ENCODE data around the gene CACTIN.
A peak's percentile ranks its signal among the peaks of the same experiment; 100 is the strongest.
"Not testable (repeated sequence)": the region's sequence is repeated elsewhere in the genome, so short reads cannot be mapped to it uniquely, and the experiment has no call there.

CACTIN gene

DNA sequence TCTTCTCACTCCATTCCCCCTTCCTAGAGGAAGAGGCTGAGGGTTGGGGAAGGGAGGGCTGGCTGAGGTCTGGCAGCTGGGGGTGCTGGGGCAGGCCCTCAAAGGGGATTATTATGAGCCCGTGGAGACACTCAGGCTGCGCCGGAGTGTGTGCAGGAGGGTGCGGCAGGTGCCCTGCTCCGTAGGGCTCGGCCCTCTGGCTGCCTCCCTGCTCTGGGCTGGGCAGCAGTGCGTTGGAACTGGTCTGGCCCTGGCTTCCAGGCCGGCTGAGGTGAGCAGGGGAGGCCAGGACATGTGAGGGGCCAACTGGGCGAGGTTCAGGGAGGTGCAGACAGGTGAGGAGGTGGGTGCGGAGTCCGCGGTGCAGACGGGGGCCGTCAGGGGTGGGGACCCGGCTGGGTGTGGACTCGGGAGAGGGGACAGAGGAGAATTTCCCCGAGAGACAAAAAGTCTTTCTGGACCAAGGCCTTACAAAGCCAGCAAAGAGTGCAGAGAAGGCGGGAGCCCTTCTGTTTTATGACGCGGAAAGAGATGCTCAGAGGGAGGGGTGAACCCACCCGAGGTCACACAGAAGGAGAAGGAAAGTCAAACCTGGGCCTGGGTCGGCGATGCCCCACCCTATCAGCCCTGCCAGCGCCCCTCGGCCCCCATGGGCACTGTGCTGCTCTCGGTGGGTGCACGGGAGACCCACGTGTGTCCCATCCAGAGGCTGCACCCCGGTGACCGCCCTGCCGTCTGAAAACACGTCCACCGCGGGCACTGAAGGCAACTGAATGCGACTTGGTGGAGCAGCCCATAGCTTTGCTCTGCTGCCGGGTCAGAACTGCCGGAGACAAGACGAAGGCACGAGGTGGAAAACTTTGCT, 42.7 kb upstream of the CACTIN start:
- WGBS: 83% methylated on average over 39 of the region's 39 CpGs
- peaks cover 12% of the 10 kb centered on the region for H3K36me3 ChIP-seq (ENCODE audit: insufficient read depth, low read length)
- H3K9me3 ChIP-seq (ENCODE audit: insufficient read depth, low read depth, low read length): no peaks in the 10 kb centered on the region
- 0 out of 2 replicates have a peak overlapping the region, but pooled peaks have one; percentile 5 for H3K9ac ChIP-seq (ENCODE audit: low read depth, low read length)
- H3K4me3 ChIP-seq (ENCODE audit: low read length): no peak overlapping the region
- H3K4me1 ChIP-seq (ENCODE audit: insufficient read depth, low read length): peaks cover 22% of the 10 kb centered on the region; the same call in 1 of the 2 replicates
- H3K27ac ChIP-seq (ENCODE audit: low read depth, low read length): peak overlapping the region; percentile 45
- H3K27me3 ChIP-seq (ENCODE audit: insufficient read depth, low read length): no peaks in the 10 kb centered on the region

DNA sequence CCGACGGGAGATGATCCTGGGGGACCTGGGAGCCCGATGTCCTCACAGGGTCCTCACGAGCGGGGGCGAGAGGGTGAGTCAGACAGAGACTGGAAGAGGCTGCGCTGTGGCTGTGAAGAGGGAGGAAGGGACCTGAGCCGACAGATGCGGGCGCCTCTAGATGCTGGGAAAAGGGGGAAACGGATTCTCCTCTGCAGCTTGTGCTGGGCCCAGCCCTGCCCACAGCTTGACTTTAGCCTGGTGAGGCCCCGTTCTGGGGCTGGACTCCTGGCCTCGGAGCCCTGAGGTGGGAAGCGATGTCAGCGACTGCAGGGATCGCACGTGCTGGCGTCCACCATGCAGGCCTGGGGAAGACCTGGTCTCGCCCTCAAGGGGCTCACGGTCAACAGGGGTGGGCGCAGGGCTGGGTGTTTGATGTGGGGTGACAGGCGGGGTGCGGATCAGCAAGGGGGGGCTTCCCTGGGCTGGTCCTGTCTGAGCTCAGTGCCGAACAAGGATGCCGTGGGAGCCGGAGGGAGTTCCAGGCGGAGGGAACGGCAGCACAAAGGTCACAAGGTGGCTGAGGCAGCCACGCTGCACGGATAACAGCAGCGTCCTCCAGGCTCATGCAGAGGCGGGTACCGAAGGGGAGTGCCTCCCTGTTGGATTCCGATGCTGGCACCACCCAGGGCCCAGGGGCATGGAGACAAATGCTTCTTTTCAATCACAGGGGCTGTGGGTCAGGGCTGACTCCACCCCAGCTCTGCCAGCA, 41.9 kb upstream of the CACTIN start:
- H3K36me3 ChIP-seq (ENCODE audit: insufficient read depth, low read length): peaks cover 20% of the 10 kb centered on the region
- no peaks in the 10 kb centered on the region for H3K9me3 ChIP-seq (ENCODE audit: insufficient read depth, low read depth, low read length)
- H3K27ac ChIP-seq (ENCODE audit: low read depth, low read length): no peak overlapping the region; the same call in 1 of the 2 replicates
- H3K9ac ChIP-seq (ENCODE audit: low read depth, low read length): 0 out of 2 replicates have a peak overlapping the region, but pooled peaks have one; percentile 11
- H3K4me1 ChIP-seq (ENCODE audit: insufficient read depth, low read length): peaks cover 22% of the 10 kb centered on the region; the same call in 1 of the 2 replicates
- 87% methylated on average over 34 of the region's 34 CpGs for WGBS
- no peaks in the 10 kb centered on the region for H3K27me3 ChIP-seq (ENCODE audit: insufficient read depth, low read length)
- H3K4me3 ChIP-seq (ENCODE audit: low read length): no peak overlapping the region

DNA sequence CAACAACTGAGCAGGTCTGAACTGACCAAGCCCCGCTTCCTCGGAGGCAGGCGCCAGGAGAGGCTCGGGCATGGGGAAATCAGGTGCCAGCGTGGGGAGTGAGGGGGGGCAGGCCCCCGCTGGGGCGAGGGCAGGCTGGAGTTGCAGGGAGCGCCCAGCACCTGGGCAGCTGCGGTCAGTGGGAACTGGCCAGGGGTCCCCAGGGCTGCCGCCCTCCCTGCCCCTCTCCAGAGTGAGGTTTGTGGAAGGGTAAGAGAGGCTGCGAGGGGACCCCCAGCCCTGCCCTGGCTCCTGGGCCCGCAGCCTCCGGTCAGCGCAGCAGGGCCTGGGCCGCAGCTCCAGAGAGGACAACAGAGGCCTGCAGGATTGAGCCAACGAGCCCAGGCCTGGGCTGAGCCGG, 41.2 kb upstream of the CACTIN start:
- Histone ChIP-seq H3K4me3 (ENCODE audit: low read length) (no peak overlapping the region), H3K27ac (ENCODE audit: low read depth, low read length) (no peak overlapping the region), H3K36me3 (ENCODE audit: insufficient read depth, low read length) (peaks cover 27% of the 10 kb centered on the region), H3K27me3 (ENCODE audit: insufficient read depth, low read length) (no peaks in the 10 kb centered on the region), H3K4me1 (ENCODE audit: insufficient read depth, low read length) (peaks cover 22% of the 10 kb centered on the region; the same call in 1 of the 2 replicates), H3K9ac (ENCODE audit: low read depth, low read length) (0 out of 2 replicates have a peak overlapping the region, but pooled peaks have one; percentile 11), H3K9me3 (ENCODE audit: insufficient read depth, low read depth, low read length) (no peaks in the 10 kb centered on the region)
- 94% methylated on average over 17 of the region's 17 CpGs for WGBS

DNA sequence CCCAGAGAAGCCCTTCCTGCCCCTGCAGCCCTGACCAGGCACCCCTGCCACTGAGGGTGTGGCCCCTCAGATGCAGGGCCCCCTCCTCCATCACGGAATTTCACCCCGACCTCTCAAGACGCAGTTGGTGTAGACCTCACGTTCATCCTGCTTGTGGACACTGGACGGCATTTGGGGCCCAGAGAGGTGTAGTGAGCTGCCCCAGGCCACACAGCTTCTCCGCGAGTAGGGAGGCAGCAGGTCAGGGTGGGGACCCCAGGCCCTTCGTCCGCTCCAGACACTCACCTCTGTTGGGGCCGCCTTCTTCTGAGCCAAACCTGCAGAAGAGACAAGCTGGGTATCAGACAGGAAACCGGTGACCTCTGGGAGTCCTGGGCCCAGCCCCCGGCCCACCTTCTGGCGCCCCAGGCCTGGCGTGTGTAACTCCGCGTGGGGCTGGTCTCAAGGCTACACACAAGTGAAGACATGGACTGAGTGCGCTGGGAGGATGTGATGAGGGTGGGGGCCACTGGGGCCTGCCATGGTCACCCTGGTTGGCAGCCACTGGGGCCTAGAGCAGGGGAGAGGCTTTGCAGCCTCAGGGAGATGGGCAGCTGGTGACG, 40.5 kb upstream of the CACTIN start:
- Histone ChIP-seq H3K9ac (ENCODE audit: low read depth, low read length) (no peak overlapping the region), H3K27ac (ENCODE audit: low read depth, low read length) (no peak overlapping the region), H3K9me3 (ENCODE audit: insufficient read depth, low read depth, low read length) (no peaks in the 10 kb centered on the region), H3K36me3 (ENCODE audit: insufficient read depth, low read length) (peaks cover 30% of the 10 kb centered on the region), H3K27me3 (ENCODE audit: insufficient read depth, low read length) (no peaks in the 10 kb centered on the region), H3K4me3 (ENCODE audit: low read length) (no peak overlapping the region), H3K4me1 (ENCODE audit: insufficient read depth, low read length) (peaks cover 17% of the 10 kb centered on the region; the same call in 1 of the 2 replicates)
- 93% methylated on average over 18 of the region's 18 CpGs for WGBS

DNA sequence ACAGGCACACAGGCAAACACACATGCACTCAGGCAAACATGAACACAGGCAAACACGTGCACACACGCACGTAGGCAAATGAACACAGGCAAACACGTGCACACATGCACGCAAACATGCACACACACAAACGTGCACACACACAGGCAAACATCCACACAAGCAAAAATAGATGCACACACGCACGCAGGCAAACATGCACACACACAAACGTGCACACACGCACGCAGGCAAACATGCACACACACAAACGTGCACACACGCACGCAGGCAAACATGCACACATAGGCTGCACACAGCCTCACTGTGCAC, 39.9 kb upstream of the CACTIN start:
- not testable (repeated sequence) for H3K9me3 ChIP-seq (ENCODE audit: insufficient read depth, low read depth, low read length); H3K9ac ChIP-seq (ENCODE audit: low read depth, low read length); H3K4me3 ChIP-seq (ENCODE audit: low read length); H3K27me3 ChIP-seq (ENCODE audit: insufficient read depth, low read length); H3K27ac ChIP-seq (ENCODE audit: low read depth, low read length)
- Histone ChIP-seq H3K4me1 (ENCODE audit: insufficient read depth, low read length) (peaks cover 11% of the 10 kb centered on the region; the same call in 1 of the 2 replicates), H3K36me3 (ENCODE audit: insufficient read depth, low read length) (peaks cover 35% of the 10 kb centered on the region)
- 96% methylated on average over 14 of the region's 14 CpGs for WGBS

DNA sequence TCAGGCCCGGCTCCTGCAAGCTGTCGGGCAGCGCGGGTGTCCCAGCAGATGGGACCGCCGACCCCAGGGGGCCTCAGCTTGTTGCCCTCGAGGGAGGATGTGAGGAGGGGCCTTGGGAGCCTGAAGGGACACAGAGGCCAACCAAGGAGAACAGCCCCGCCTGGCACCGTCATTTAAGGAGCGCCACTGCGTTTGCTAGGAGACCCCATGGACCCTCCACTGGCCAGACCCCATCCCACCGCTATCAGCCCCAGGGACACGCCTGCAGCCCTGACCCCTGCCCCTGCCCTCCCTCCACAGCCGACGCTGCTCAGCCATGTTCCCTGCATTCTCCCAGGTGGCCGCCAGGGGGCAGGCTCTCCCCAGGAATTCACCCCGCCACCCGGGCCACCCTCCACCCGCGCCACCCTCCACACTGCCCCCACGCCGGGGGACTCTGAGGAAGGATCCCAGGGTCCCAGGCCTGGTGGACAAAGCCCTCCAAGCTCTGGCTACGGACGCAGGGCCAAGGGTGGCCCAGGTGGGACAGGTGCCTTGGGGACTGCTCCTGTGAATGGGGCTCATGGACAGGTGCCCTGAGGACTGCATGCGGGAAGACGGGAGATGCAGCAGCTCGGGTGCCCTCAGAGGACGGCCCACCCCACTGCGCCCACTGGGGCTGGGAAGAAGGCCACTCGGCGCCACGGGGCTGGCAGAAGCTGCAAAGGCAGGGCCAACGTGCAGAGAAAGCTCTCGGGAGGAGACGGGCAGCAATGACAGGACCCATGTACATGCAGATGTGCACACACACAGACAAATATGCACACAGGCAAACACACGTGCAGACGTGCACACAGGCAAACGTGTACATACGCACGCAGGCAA, 39.3 kb upstream of the CACTIN start:
- H3K9me3 ChIP-seq (ENCODE audit: insufficient read depth, low read depth, low read length): no peaks in the 10 kb centered on the region
- H3K27ac ChIP-seq (ENCODE audit: low read depth, low read length): no peak overlapping the region
- H3K4me3 ChIP-seq (ENCODE audit: low read length): no peak overlapping the region
- H3K4me1 ChIP-seq (ENCODE audit: insufficient read depth, low read length): peaks cover 6% of the 10 kb centered on the region; the same call in 1 of the 2 replicates
- H3K9ac ChIP-seq (ENCODE audit: low read depth, low read length): no peak overlapping the region
- 62% methylated on average over 40 of the region's 40 CpGs for WGBS
- H3K27me3 ChIP-seq (ENCODE audit: insufficient read depth, low read length): no peaks in the 10 kb centered on the region
- H3K36me3 ChIP-seq (ENCODE audit: insufficient read depth, low read length): peaks cover 39% of the 10 kb centered on the region

DNA sequence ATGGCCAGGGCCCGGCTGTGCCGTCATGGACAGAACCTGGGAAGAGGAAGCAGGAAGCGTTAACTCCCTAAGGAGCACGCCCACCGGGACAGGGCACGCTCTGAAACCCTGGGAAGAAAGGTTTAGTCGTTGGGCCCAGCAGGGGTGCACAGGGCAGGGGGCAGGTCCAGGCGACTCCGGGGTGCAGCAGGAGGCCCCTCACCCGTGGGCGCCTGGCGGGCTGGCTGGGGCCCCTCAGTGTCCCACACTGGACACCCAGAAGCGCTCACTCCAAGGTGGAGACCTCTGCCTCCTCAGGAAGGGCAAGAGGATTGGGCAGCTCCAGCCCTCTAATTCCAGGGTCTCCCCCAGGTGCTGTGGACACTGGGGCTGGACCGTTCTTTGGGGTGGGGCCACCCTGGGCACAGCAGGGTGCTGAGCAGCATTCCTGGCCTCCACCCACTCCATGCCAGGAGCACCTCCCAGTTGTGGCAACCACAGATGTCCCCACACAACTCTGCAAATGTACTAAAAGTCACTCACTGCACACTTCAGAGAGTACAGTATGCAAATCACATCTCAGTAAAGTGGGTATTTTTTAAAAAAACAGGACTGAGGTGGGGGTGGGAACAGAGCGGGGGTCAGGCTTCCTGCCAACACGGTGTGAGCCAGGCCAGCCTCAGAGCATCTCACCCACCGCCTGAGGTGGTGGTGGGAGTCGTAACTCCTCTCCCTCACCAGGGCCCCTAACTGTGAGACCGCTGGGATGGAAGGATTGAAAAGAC, 38.5 kb upstream of the CACTIN start:
- WGBS: 94% methylated on average over 19 of the region's 19 CpGs
- no peaks in the 10 kb centered on the region for H3K27me3 ChIP-seq (ENCODE audit: insufficient read depth, low read length)
- no peaks in the 10 kb centered on the region for H3K9me3 ChIP-seq (ENCODE audit: insufficient read depth, low read depth, low read length)
- no peak overlapping the region for H3K4me3 ChIP-seq (ENCODE audit: low read length)
- no peak overlapping the region for H3K9ac ChIP-seq (ENCODE audit: low read depth, low read length)
- H3K36me3 ChIP-seq (ENCODE audit: insufficient read depth, low read length): peaks cover 45% of the 10 kb centered on the region
- peaks cover under 1% of the 10 kb centered on the region; the same call in 1 of the 2 replicates for H3K4me1 ChIP-seq (ENCODE audit: insufficient read depth, low read length)
- no peak overlapping the region for H3K27ac ChIP-seq (ENCODE audit: low read depth, low read length)

DNA sequence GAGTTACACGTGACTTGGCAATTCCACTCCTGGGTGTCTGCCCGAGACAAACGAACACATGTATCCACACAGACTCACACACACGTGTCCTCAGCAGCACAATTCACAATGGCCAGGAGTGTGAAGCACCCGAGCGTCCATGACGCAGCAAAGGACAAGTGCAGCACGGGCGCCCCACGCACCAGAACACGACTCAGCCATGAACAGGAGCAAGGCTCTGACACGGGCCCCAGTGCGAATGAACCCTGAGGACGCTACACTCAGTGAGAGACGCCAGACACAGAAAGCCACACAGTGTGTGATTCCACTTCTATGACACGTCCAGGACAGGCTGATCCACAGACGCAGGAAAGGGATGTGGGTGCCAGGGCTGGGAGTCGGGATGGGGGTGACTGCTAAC, 37.2 kb upstream of the CACTIN start:
- H3K36me3 ChIP-seq (ENCODE audit: insufficient read depth, low read length): peaks cover 53% of the 10 kb centered on the region
- no peak overlapping the region for H3K9ac ChIP-seq (ENCODE audit: low read depth, low read length)
- H3K4me3 ChIP-seq (ENCODE audit: low read length): no peak overlapping the region
- H3K27ac ChIP-seq (ENCODE audit: low read depth, low read length): no peak overlapping the region
- no peaks in the 10 kb centered on the region for H3K9me3 ChIP-seq (ENCODE audit: insufficient read depth, low read depth, low read length)
- 96% methylated on average over 18 of the region's 18 CpGs for whole genome bisulfite sequencing
- H3K4me1 ChIP-seq (ENCODE audit: insufficient read depth, low read length): no peaks in the 10 kb centered on the region
- no peaks in the 10 kb centered on the region for H3K27me3 ChIP-seq (ENCODE audit: insufficient read depth, low read length)

DNA sequence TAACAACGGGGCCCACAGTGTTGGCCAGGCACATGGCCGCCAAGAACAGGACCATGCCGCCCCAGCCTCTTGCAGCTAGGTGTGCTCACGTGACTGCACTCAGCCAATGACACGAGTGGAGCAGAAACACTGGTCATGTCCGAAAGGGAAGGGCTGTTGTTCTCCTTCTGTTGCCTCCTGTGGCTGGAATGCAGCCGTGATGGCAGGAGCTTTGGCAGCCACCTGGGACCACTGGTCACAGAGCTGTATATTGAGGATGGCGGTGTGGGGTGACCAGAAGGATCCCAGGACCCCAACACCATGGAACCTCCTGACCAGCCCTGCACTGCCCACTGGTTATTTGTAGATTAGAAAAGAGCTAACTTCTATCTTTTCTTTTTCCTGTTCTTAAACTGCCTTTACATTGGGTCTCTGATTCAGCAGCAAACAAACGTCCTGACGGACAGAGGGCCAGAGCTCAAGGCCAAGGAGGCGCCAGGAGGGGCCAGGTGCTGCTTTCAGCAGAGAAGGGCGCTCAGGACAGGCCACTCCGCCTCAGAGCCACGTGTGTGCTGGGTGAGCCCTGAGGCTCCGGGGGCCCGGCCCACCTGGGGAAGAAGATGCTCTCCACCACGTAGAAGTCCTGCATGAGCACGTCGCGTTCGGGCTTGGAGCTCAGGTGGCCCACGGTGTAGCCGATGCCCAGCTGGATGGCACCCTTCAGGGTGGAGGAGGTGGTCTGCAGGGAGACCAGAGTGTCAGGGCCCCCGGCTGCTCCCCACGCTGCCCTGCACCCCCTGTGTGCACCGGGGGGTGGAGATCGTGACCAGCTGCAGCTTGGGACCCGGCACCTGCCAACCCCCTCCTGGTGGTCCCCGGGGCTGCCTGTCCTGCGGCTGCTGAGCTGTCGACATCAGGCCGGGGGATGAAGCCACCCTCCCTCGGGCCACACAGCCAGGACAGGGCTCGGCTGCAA, 35.0 kb upstream of the CACTIN start:
- H3K27me3 ChIP-seq (ENCODE audit: insufficient read depth, low read length): no peaks in the 10 kb centered on the region
- 95% methylated on average over 34 of the region's 34 CpGs for WGBS
- H3K36me3 ChIP-seq (ENCODE audit: insufficient read depth, low read length): peaks cover 65% of the 10 kb centered on the region
- no peaks in the 10 kb centered on the region for H3K4me1 ChIP-seq (ENCODE audit: insufficient read depth, low read length)
- H3K9ac ChIP-seq (ENCODE audit: low read depth, low read length): no peak overlapping the region
- H3K4me3 ChIP-seq (ENCODE audit: low read length): no peak overlapping the region
- no peaks in the 10 kb centered on the region for H3K9me3 ChIP-seq (ENCODE audit: insufficient read depth, low read depth, low read length)
- no peak overlapping the region for H3K27ac ChIP-seq (ENCODE audit: low read depth, low read length)

Measured in HUES64 (cell line).